ENCODE data around the gene KCNQ1.

GRCh38 chr11:2562890-2563212, 118.0 kb downstream of the KCNQ1 start:
- no peak for TF ChIP-seq EZH2 (IDR thresholded peaks at IDR 0.05; ENCODE audit: low read depth)
- TF ChIP-seq CTCF (conservative IDR thresholded peaks at IDR 0.05) = no peak
